RWPE1 (cell line): ENCODE measurements around the gene NDUFS1.

Source experiments
- CTCF ChIA-PET: fragments of 350-600 bp; sonication (Branson Sonifier 250); formaldehyde crosslinking; extraction: SDS; loops from one replicate; lab custom pipeline; 2021; lab: Yijun Ruan, JAX
- POLR2A ChIA-PET: fragments of 400-600 bp; formaldehyde crosslinking; extraction: SDS; loops from one replicate; lab custom pipeline; 2020; ENCODE audit warnings: antibody characterized with exemption; ENCODE audit not compliant: low non-redundant PET; lab: Yijun Ruan, JAX
- DNase-seq: peaks from one replicate; pipeline ENCODE4 v3.0.0; 2012; ENCODE audit warnings: low spot score
- H3K27ac ChIP-seq: fragments of 450-650 bp; 2 replicates; pipeline ENCODE4 v1.5.1; 2017
- TF ChIP-seq, protein P1 (sequence below): fragments of 450-650 bp; conservative IDR thresholded peaks from 2 replicates; pipeline ENCODE4 v1.5.1; 2017; ENCODE audit warnings: low read depth, mild to moderate bottlenecking

The NDUFS1 gene

DNA sequence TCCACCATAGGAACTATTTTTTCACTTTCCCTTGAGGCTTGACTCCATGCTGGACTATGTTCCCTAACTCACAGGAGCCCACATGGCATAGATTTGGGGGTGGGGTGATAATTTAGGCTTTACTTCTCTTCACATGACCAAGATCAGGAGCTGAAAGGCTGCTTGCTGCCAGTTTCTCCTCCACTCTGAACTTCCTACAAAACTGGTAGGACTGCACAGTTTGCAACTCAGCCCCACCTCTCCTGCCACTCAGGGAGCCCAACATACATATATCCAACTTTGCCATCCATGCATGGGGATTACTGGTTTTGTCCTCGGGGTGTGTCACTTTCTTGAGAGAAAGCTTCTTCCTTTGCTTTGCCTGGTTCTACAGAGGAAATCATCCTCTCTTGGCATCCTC, 87.4 kb downstream of the NDUFS1 start:
- TF ChIP-seq, protein P1, sequence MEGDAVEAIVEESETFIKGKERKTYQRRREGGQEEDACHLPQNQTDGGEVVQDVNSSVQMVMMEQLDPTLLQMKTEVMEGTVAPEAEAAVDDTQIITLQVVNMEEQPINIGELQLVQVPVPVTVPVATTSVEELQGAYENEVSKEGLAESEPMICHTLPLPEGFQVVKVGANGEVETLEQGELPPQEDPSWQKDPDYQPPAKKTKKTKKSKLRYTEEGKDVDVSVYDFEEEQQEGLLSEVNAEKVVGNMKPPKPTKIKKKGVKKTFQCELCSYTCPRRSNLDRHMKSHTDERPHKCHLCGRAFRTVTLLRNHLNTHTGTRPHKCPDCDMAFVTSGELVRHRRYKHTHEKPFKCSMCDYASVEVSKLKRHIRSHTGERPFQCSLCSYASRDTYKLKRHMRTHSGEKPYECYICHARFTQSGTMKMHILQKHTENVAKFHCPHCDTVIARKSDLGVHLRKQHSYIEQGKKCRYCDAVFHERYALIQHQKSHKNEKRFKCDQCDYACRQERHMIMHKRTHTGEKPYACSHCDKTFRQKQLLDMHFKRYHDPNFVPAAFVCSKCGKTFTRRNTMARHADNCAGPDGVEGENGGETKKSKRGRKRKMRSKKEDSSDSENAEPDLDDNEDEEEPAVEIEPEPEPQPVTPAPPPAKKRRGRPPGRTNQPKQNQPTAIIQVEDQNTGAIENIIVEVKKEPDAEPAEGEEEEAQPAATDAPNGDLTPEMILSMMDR: no peak
- no peak overlapping the region for H3K27ac ChIP-seq
- DNase-seq: no peak
- ChIA-PET CTCF (interaction anchor here (0.6 kb wide), 2 partner anchors 49 to 376 kb away, joined by 3 read pairs; no protein-coding TSS in a partner anchor), POLR2A (no interaction called here)

DNA sequence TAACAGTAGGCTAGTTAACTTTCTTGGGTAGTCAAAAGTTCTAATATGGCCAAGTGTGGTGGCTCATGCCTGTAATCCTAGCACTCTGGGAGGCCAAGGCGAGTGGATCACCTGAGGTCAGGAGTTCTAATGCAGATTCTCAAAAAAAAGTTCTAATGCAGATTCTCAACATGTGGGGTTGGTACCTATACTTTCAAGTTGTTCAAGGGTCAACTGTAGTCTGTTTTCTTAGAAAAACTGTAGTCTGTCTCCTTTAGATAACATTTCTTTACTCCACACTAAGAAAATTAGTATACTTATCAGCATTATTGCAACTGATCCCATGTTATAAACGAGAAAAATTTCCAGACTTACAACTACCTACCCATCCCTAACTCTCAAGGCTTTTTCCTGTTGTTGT, 89.8 kb downstream of the NDUFS1 start:
- no peak for DNase-seq
- CTCF ChIA-PET: interaction anchor here (0.7 kb wide), 1 partner anchor 516 kb away, joined by 3 read pairs; no protein-coding TSS in a partner anchor
- POLR2A ChIA-PET: no interaction called here
- TF ChIP-seq, protein P1: no peak
- no peak overlapping the region for H3K27ac ChIP-seq

DNA sequence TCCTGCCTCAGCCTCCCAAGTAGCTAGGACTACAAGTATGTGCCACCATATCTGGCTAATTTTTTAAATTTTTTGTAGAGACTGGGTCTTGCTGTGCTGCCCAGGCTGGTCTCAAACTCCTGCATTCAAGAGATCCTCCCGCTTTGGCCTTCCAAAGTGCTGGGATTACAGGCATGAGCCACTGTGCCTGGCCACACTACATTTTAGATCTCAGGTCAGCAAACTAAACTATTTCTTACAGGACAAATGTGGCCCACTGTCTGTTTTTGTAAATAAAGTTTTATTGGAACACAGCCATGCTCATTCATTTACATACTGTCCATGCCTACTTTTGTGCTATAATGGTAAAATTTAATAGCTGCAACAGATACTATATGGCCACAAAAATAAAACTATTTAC, 91.0 kb downstream of the NDUFS1 start:
- no peak overlapping the region for H3K27ac ChIP-seq
- DNase-seq: no peak
- CTCF ChIA-PET: no interaction called here
- POLR2A ChIA-PET: no interaction called here
- TF ChIP-seq, protein P1: no peak
